Adrenal gland (tissue), 5 donors: ENCODE measurements around the gene DMPK.

Experiments
- CTCF ChIP-seq, 6 experiments: fragments of 450-650 bp in 4 of 6; fragments of 200-600 bp in 2 of 6; sonication (generic) in 1 of 6; IDR thresholded peaks; 1 replicate in 5 of 6; 2 replicates in 1 of 6; pipeline versions ENCODE4 v1.5.1 to v1.8.0; 2016 to 2021; ENCODE audit warnings: antibody characterized with exemption in 6 of 6, mild to moderate bottlenecking in 2 of 6, moderate library complexity in 1 of 6
- POLR2A ChIP-seq, 2 donors: fragments of 450-650 bp; IDR thresholded peaks; one replicate each; pipeline ENCODE4 v1.6.1; 2017; ENCODE audit warnings: antibody characterized with exemption in 2 of 2, mild to moderate bottlenecking in 2 of 2, moderate library complexity in 1 of 2
- donor health status: DM: no; HTN: no; CAD: no.

GRCh38 chr19:45774765-45775164 lies 7.5 kb downstream of the DMPK start:
- TF ChIP-seq POLR2A (IDR thresholded peaks at IDR 0.05) (no peak), CTCF (IDR thresholded peaks at IDR 0.05) (no peak)
